C4-2B (cell line): Measurements from ENCODE around the gene SMIM5.

ENCODE experiments used
- CTCF ChIP-seq: fragments of 450-650 bp; conservative IDR thresholded peaks from 2 replicates; pipeline ENCODE4 v1.5.1; 2017; ENCODE audit warnings: mild to moderate bottlenecking
- ZFX ChIP-seq: fragments of 450-650 bp; IDR thresholded peaks from 2 replicates; pipeline ENCODE4 v1.6.1; 2017

- TF ChIP-seq CTCF (no peak), ZFX (no peak)
Measured at GRCh38 chr17:75684249-75684648, 51.0 kb downstream of the SMIM5 start.
